GM23338 (cell line): ENCODE data around the gene GPC6. TPM values are rescaled to one million over a fixed set of nuclear protein-coding genes. Genes with fewer than 3 reads are reported as not detected.

Source experiments
- ATAC-seq: fragments of 200-7000 bp; cut with Tn5 transposase; 3 replicates; pipeline ENCODE4 v1.9.1; 2020
- DNase-seq: peaks from one replicate; pipeline ENCODE4 v3.0.0-alpha.2; 2015; ENCODE audit warnings: low spot score
- H2AFZ ChIP-seq: fragments of 200-600 bp; sonication (generic); 2 replicates; pipeline ENCODE4 v1.8.0; 2016; ENCODE audit warnings: antibody characterized with exemption, mild to moderate bottlenecking, moderate library complexity
- H3F3A ChIP-seq: fragments of 200-600 bp; sonication (generic); replicated peaks from 2 replicates; pipeline ENCODE4 v1.8.0; 2017; ENCODE audit warnings: antibody characterized with exemption, mixed run types, low read depth
- H3K27ac ChIP-seq: fragments of 200-600 bp; sonication (generic); 2 replicates; pipeline ENCODE4 v1.6.1; 2016; ENCODE audit warnings: low read depth
- H3K27me3 ChIP-seq: fragments of 200-600 bp; sonication (generic); 2 replicates; pipeline ENCODE4 v1.8.0; 2016; ENCODE audit warnings: mild to moderate bottlenecking, mixed run types, moderate library complexity; ENCODE audit not compliant: insufficient read depth
- H3K36me3 ChIP-seq: fragments of 200-600 bp; sonication (generic); 2 replicates; pipeline ENCODE4 v1.8.0; 2016; ENCODE audit warnings: mild to moderate bottlenecking; ENCODE audit not compliant: insufficient read depth
- H3K4me1 ChIP-seq: fragments of 200-600 bp; sonication (generic); 2 replicates; pipeline ENCODE4 v1.8.0; 2016; ENCODE audit warnings: mild to moderate bottlenecking, moderate library complexity; ENCODE audit not compliant: insufficient read depth
- H3K4me2 ChIP-seq: fragments of 200-600 bp; sonication (generic); 2 replicates; pipeline ENCODE4 v1.7.1; 2017; ENCODE audit warnings: mixed run types
- H3K4me3 ChIP-seq: fragments of 200-600 bp; sonication (generic); 2 replicates; pipeline ENCODE4 v1.6.1; 2016; ENCODE audit warnings: mixed run types
- H3K79me2 ChIP-seq: fragments of 200-600 bp; sonication (generic); replicated peaks from 2 replicates; pipeline ENCODE4 v1.8.0; 2017; ENCODE audit warnings: mild to moderate bottlenecking; ENCODE audit not compliant: insufficient read depth
- H3K9me2 ChIP-seq: fragments of 200-600 bp; sonication (generic); 2 replicates; pipeline ENCODE4 v1.8.0; 2017; ENCODE audit not compliant: insufficient read depth
- H4K20me1 ChIP-seq: fragments of 200-600 bp; sonication (generic); replicated peaks from 2 replicates; pipeline ENCODE4 v1.8.0; 2017; ENCODE audit warnings: mild to moderate bottlenecking; ENCODE audit not compliant: insufficient read depth
- H3K27ac Mint-ChIP-seq: 2 replicates; pipeline ENCODE4 v1.8.0; 2020; ENCODE audit warnings: inconsistent platforms, mild to moderate bottlenecking, moderate library complexity, mixed read lengths
- H3K27me3 Mint-ChIP-seq: 3 replicates; pipeline ENCODE4 v1.8.0; 2022; ENCODE audit warnings: low read depth, mild to moderate bottlenecking, moderate library complexity, mixed read lengths, inconsistent platforms; ENCODE audit not compliant: insufficient read depth, poor library complexity
- H3K36me3 Mint-ChIP-seq: 3 replicates; pipeline ENCODE4 v1.8.0; 2021; ENCODE audit warnings: low read depth, mild to moderate bottlenecking, inconsistent platforms, moderate library complexity, mixed read lengths
- H3K4me1 Mint-ChIP-seq: 3 replicates; pipeline ENCODE4 v1.8.0; 2020; ENCODE audit warnings: mild to moderate bottlenecking, inconsistent platforms, mixed read lengths
- H3K4me3 Mint-ChIP-seq: 3 replicates; pipeline ENCODE4 v1.8.0; 2021; ENCODE audit warnings: moderate library complexity, mild to moderate bottlenecking, inconsistent platforms, mixed read lengths
- H3K9me3 Mint-ChIP-seq: 3 replicates; pipeline ENCODE4 v1.8.0; 2020; ENCODE audit warnings: moderate library complexity, mild to moderate bottlenecking, inconsistent platforms, mixed read lengths
- EZH2 ChIP-seq: fragments of 200-600 bp; sonication (generic); IDR thresholded peaks from one replicate; pipeline ENCODE4 v1.8.0; 2017; ENCODE audit warnings: antibody characterized with exemption, mild to moderate bottlenecking, low read depth; ENCODE audit not compliant: unreplicated experiment
- EZH2phosphoT487 ChIP-seq: fragments of 200-600 bp; sonication (generic); IDR thresholded peaks from one replicate; pipeline ENCODE4 v1.8.1; 2018; ENCODE audit warnings: antibody characterized with exemption; ENCODE audit not compliant: unreplicated experiment
- JUNB ChIP-seq: IDR thresholded peaks from one replicate; pipeline ENCODE4 v1.6.1; 2016; ENCODE audit warnings: antibody characterized with exemption; ENCODE audit not compliant: unreplicated experiment
- NANOG ChIP-seq: IDR thresholded peaks from 2 replicates; pipeline ENCODE4 v1.6.1; 2016; ENCODE audit warnings: antibody characterized with exemption, borderline replicate concordance
- REST ChIP-seq: IDR thresholded peaks from one replicate; pipeline ENCODE4 v1.6.1; 2018; ENCODE audit warnings: antibody characterized with exemption; ENCODE audit not compliant: unreplicated experiment
- STAT1 ChIP-seq: IDR thresholded peaks from one replicate; pipeline ENCODE4 v1.6.1; 2016; ENCODE audit warnings: antibody characterized with exemption; ENCODE audit not compliant: unreplicated experiment
- ZNF114 ChIP-seq: fragments of 250-450 bp; sonication (Bioruptor Pico); IDR thresholded peaks from 2 replicates; pipeline ENCODE4 v1.5.0; 2020; ENCODE audit warnings: mild to moderate bottlenecking, moderate library complexity
- ZNF331 ChIP-seq: fragments of 250-450 bp; sonication (Bioruptor Pico); IDR thresholded peaks from 2 replicates; pipeline ENCODE4 v1.5.0; 2020; ENCODE audit warnings: low read depth, mild to moderate bottlenecking, moderate library complexity
- polyA plus RNA-seq: library from polyadenylated mRNA; unstranded; fragments of >200 nt; fragmentation: Nextera tagmentation; extraction: Ambion mirVana; gene quantifications from 2 replicates; pipeline ENCODE4 v1.2.1, GENCODE V29; 2016
- total RNA-seq: library from RNA; depleted of rRNA; stranded (reverse); fragments of >200 nt; shearing (Covaris generic); gene quantifications from 2 replicates; pipeline ENCODE4 v1.2.3, GENCODE V29; 2014
- TF ChIP-seq, protein P1 (sequence below), 2 experiments: fragments of 200-600 bp in 1 of 2; sonication (generic) in 1 of 2; conservative IDR thresholded peaks; 2 replicates each; pipeline versions ENCODE4 v1.5.1 to v1.6.1; 2016 to 2017; ENCODE audit warnings: antibody characterized with exemption in 2 of 2, low read depth in 2 of 2, mild to moderate bottlenecking in 2 of 2, moderate library complexity in 1 of 2
- TF ChIP-seq, protein P2 (sequence below): IDR thresholded peaks from 2 replicates; pipeline ENCODE4 v1.6.1; 2016; ENCODE audit warnings: antibody characterized with exemption

The GPC6 gene
- total and polyA plus RNA-seq, 2 experiments from 2014 or later = 6.4 to 28.6 TPM

GRCh38 chr13:94154367-94154766 is 927.8 kb downstream of the GPC6 start:
- Mint-ChIP-seq H3K9me3 (no peaks in the 10 kb centered on the region; the same call in 2 of the 3 replicates), H3K4me3 (no peak overlapping the region), H3K27me3 (peaks cover 3% of the 10 kb centered on the region), H3K4me1 (peaks cover 14% of the 10 kb centered on the region), H3K27ac (no peak overlapping the region), H3K36me3 (no peaks in the 10 kb centered on the region)
- Histone ChIP-seq H3K9me2 (no peaks in the 10 kb centered on the region), H3K36me3 (no peaks in the 10 kb centered on the region), H3K79me2 (no peaks in the 10 kb centered on the region), H4K20me1 (no peaks in the 10 kb centered on the region; the same call in 1 of the 2 replicates), H3K27ac (no peak overlapping the region), H3K4me1 (0 out of 2 replicates have a peak, but pooled peaks cover 3% of the 10 kb centered on the region), H3K4me2 (no peak overlapping the region), H3K4me3 (no peak overlapping the region), H3F3A (no peaks in the 10 kb centered on the region), H2AFZ (no peak overlapping the region), H3K27me3 (peaks cover 11% of the 10 kb centered on the region)
- ATAC-seq = peak; percentile 67
- no peak for TF ChIP-seq EZH2
- TF ChIP-seq NANOG = no peak
- TF ChIP-seq, protein P1, sequence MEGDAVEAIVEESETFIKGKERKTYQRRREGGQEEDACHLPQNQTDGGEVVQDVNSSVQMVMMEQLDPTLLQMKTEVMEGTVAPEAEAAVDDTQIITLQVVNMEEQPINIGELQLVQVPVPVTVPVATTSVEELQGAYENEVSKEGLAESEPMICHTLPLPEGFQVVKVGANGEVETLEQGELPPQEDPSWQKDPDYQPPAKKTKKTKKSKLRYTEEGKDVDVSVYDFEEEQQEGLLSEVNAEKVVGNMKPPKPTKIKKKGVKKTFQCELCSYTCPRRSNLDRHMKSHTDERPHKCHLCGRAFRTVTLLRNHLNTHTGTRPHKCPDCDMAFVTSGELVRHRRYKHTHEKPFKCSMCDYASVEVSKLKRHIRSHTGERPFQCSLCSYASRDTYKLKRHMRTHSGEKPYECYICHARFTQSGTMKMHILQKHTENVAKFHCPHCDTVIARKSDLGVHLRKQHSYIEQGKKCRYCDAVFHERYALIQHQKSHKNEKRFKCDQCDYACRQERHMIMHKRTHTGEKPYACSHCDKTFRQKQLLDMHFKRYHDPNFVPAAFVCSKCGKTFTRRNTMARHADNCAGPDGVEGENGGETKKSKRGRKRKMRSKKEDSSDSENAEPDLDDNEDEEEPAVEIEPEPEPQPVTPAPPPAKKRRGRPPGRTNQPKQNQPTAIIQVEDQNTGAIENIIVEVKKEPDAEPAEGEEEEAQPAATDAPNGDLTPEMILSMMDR (conservative IDR thresholded peaks at IDR 0.05; ENCODE audit: low read depth in 2 of 2) = no peak
- TF ChIP-seq EZH2phosphoT487 = no peak
- no peak for TF ChIP-seq ZNF331 (CRISPR knock-in tag)
- no peak for DNase-seq

GRCh38 chr13:94157705-94158218 is 931.2 kb downstream of the GPC6 start:
- Histone ChIP-seq H3F3A (no peaks in the 10 kb centered on the region), H2AFZ (no peak overlapping the region), H3K4me3 (no peak overlapping the region), H3K36me3 (no peaks in the 10 kb centered on the region), H3K27ac (no peak overlapping the region), H3K27me3 (no peaks in the 10 kb centered on the region), H3K4me1 (0 out of 2 replicates have a peak, but pooled peaks cover 3% of the 10 kb centered on the region), H3K79me2 (no peaks in the 10 kb centered on the region), H3K4me2 (no peak overlapping the region), H4K20me1 (no peaks in the 10 kb centered on the region), H3K9me2 (no peaks in the 10 kb centered on the region)
- ATAC-seq (no peak), DNase-seq (no peak)
- Mint-ChIP-seq H3K36me3 (peaks cover 3% of the 10 kb centered on the region; the same call in 2 of the 3 replicates), H3K27me3 (no peaks in the 10 kb centered on the region), H3K9me3 (peaks cover 3% of the 10 kb centered on the region; the same call in 2 of the 3 replicates), H3K27ac (no peak overlapping the region), H3K4me3 (no peak overlapping the region), H3K4me1 (peaks cover 14% of the 10 kb centered on the region)
- TF ChIP-seq EZH2phosphoT487 = no peak
- no peak for TF ChIP-seq REST
- TF ChIP-seq, protein P2, sequence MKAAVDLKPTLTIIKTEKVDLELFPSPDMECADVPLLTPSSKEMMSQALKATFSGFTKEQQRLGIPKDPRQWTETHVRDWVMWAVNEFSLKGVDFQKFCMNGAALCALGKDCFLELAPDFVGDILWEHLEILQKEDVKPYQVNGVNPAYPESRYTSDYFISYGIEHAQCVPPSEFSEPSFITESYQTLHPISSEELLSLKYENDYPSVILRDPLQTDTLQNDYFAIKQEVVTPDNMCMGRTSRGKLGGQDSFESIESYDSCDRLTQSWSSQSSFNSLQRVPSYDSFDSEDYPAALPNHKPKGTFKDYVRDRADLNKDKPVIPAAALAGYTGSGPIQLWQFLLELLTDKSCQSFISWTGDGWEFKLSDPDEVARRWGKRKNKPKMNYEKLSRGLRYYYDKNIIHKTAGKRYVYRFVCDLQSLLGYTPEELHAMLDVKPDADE = no peak
- no peak for TF ChIP-seq STAT1
- TF ChIP-seq ZNF331 (CRISPR knock-in tag) = no peak
- no peak for TF ChIP-seq JUNB
- no peak for TF ChIP-seq ZNF114 (CRISPR knock-in tag)
- no peak for TF ChIP-seq NANOG
- TF ChIP-seq, protein P1 (conservative IDR thresholded peaks at IDR 0.05; ENCODE audit: low read depth in 2 of 2) = no peak
